Activated T-cell treated with anti-CD3 and anti-CD28 coated beads, Interleukin-2, amount 50 U/mL, for 4 hours (primary cell): Measurements from ENCODE around the gene EPB41L3. TPM values are rescaled to one million over a fixed set of nuclear protein-coding genes. Genes with fewer than 3 reads are reported as not detected.
"Not testable (repeated sequence)": the region's sequence is repeated elsewhere in the genome, so short reads cannot be mapped to it uniquely, and the experiment has no call there.

Experiments
- ATAC-seq, 2 donors: fragments of 200-7000 bp; cut with Tn5 transposase; one replicate each; pipeline ENCODE4 v1.10.0; 2021
- DNase-seq: peaks from one replicate; pipeline ENCODE4 v3.0.0-alpha.2; 2020
- H3K27me3 Mint-ChIP-seq: one replicate; pipeline ENCODE4 v1.8.0; 2021; ENCODE audit warnings: low read depth, mixed read lengths
- H3K36me3 Mint-ChIP-seq: one replicate; pipeline ENCODE4 v1.8.0; 2022; ENCODE audit warnings: mixed read lengths; ENCODE audit not compliant: insufficient read depth
- H3K4me1 Mint-ChIP-seq: one replicate; pipeline ENCODE4 v1.8.0; 2021; ENCODE audit warnings: low read depth, mixed read lengths
- H3K4me3 Mint-ChIP-seq: one replicate; pipeline ENCODE4 v1.8.0; 2021; ENCODE audit warnings: mild to moderate bottlenecking, moderate library complexity, mixed read lengths
- H3K9me3 Mint-ChIP-seq: one replicate; pipeline ENCODE4 v1.8.0; 2021; ENCODE audit warnings: mixed read lengths
- total RNA-seq, 3 donors: library from RNA; stranded (reverse); gene quantifications; one replicate each; pipeline ENCODE4 v1.2.1, GENCODE V29; 2021

EPB41L3 gene
- total RNA-seq, 3 donors from 2014 or later: 0.25 to 1.1 (median 0.57) TPM

DNA sequence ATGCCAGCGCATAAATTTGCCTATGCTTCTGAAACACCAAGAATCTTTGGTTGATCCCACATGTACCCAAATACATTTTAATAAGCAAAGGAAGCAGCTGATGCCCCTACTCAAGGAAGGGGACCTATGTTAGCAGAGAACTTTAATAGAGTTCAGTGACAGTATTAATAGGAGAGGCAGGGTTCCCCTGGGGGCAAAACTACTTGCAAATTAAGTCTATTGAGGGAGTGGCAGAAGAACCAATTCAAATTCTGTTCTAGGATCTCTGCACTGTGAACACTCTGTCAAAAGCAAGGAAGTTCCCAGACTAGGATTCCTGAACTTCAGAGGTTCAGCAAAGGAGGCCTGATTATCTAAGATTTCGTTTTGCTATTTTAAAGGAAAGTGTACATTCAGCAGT lies 47.5 kb downstream of the EPB41L3 start:
- no peak for ATAC-seq
- Mint-ChIP-seq H3K9me3 (no peaks in the 10 kb centered on the region), H3K4me3 (no peak overlapping the region), H3K4me1 (no peaks in the 10 kb centered on the region), H3K36me3 (no peaks in the 10 kb centered on the region), H3K27me3 (peaks cover 2% of the 10 kb centered on the region)
- DNase-seq: no peak

DNA sequence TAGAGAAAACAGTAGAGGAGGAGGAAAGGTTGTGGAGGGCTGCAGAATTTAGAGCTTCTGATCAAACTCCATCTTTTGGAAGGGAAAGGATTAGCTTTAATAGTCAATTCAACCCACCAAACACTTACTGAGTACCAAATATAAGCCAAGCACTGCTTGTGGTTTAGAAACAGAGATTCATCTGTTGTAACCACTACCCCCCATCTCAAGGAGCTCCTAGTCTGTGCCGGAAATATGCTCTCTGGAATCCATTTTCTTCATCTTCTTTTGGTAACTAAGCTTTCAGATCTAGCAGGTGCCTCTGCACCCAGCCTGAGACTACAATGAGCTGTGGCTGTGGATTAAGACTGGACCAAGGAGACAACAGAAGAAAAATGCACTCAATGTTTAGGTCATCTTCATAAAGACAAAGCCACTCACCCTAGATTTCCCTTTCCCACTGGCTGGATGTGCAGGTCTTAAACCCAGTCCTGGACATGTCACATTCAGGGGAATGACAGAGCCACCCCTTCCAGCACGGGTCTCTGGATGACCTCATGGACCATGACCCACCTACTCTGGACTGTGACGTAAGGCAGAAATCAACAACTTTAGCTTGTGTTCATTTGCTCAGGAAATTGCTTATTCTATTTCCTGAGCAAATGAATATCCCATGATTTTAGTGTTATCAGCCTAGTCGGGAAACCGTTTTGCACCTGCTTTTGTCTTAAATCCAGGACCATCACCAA lies 52.9 kb downstream of the EPB41L3 start:
- H3K4me1 Mint-ChIP-seq: no peaks in the 10 kb centered on the region
- no peaks in the 10 kb centered on the region for H3K9me3 Mint-ChIP-seq

DNA sequence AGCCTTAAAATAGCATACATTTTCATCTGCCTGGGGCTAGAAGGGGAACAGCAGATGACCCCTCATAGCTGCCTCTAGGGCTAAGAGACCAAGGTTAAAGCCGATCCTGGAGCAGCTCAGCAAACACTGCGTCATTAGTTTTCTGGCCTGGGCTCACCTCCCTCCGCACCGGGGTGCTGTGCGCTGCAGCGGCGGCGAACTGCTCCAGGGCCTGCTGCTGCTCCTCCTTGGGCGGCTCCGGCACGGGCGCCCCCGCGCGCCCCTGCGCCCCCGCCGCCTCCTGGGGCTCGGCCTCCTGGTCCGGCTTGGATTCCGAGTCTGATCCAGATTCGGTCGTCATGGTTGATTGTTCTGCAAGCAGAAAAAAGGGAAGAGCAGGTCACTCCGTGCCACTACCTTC lies 55.0 kb downstream of the EPB41L3 start:
- peaks cover 3% of the 10 kb centered on the region for H3K9me3 Mint-ChIP-seq
- DNase-seq (no peak), ATAC-seq (no peak)
- no peaks in the 10 kb centered on the region for H3K4me1 Mint-ChIP-seq
- no peaks in the 10 kb centered on the region for H3K36me3 Mint-ChIP-seq
- H3K4me3 Mint-ChIP-seq: no peak overlapping the region
- H3K27me3 Mint-ChIP-seq: no peaks in the 10 kb centered on the region

More for the DNA sequence above, 52.9 kb downstream of the EPB41L3 start:
- Mint-ChIP-seq H3K27me3 (peaks cover 2% of the 10 kb centered on the region), H3K4me3 (no peak overlapping the region), H3K36me3 (no peaks in the 10 kb centered on the region)
- DNase-seq (no peak), ATAC-seq (no peak)

DNA sequence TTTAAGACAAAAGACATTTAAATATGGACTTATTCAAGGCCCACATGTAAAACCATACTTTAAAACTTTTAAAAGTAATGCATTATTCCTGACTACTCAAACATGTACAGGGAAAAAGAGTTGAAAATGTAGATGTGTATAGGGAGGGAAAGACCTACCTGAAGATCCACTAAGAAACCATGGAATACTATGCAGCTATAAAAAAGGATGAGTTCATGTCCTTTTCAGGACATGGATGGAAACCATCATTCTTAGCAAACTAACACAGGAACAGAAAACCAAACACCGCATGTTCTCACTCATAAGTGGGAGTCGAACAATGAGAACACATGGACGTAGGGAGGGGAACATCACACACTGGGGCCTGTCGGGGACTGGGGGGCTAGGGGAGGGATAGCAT lies 55.8 kb downstream of the EPB41L3 start:
- not testable (repeated sequence) for H3K36me3 Mint-ChIP-seq, H3K9me3 Mint-ChIP-seq

DNA sequence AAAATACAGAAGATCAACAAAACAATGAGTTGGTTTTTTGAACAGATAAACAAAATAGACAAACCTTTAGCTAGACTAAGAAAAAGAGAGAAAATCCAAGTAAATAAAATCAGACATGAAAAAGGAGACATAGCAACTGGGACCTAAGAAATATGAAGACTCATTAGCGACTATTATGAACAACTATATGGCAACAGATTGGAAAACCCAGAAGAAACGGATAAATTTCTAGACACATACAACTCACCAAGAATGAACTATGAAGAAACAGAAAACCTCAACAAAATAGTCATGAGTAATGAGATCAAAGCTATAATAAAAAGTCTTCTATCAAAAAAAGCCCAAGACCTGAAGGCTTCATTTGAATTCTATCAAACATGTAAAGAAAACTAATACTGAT lies 59.3 kb downstream of the EPB41L3 start:
- peaks cover 4% of the 10 kb centered on the region for H3K27me3 Mint-ChIP-seq
- no peak overlapping the region for H3K4me3 Mint-ChIP-seq
- H3K36me3 Mint-ChIP-seq: no peaks in the 10 kb centered on the region
- no peak for ATAC-seq
- H3K9me3 Mint-ChIP-seq: peaks cover 8% of the 10 kb centered on the region
- no peak for DNase-seq
- H3K4me1 Mint-ChIP-seq: no peaks in the 10 kb centered on the region

More for the DNA sequence above, 55.8 kb downstream of the EPB41L3 start:
- not testable (repeated sequence) for H3K27me3 Mint-ChIP-seq, DNase-seq, ATAC-seq, H3K4me3 Mint-ChIP-seq, H3K4me1 Mint-ChIP-seq

DNA sequence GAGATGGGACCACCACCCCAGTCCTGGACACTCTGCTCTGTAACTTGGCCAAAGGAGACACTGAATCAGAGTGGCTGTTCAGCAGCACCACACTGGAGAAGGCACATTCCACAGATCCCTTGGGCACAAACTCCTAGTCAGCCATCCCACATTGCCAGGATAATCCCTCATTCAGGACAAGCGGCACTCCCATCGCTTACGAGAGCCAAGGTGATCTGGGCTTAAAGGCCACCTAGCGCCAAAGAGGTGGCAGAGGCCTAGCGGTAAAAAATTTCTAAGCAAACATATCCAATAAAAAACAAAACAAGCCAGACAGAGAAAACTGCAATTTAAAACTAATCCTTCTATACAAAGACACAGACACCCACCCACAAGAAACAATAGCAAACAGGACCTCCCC lies 62.2 kb downstream of the EPB41L3 start:
- Mint-ChIP-seq H3K4me1 (no peaks in the 10 kb centered on the region), H3K27me3 (peaks cover 9% of the 10 kb centered on the region), H3K4me3 (no peak overlapping the region), H3K36me3 (no peaks in the 10 kb centered on the region), H3K9me3 (peaks cover 8% of the 10 kb centered on the region)
- DNase-seq (no peak), ATAC-seq (no peak)

DNA sequence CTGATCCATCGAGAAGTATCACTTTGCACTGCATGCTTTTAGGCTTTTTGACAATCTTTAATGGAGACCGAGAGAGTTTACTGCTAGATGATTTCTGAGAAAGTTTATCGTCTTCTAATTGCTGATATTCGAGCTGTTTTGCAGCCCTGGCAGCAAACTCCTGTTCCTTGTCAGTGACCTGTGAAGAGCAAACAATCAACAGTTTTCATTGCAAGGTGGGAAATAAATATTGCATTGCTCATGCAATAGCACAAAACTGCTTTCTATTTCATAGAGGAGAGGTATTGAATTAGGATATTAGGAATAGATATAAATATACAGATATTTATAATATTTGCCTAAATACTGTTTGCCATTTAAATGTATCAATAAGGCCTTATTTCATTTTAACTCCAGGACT lies 65.5 kb downstream of the EPB41L3 start:
- Mint-ChIP-seq H3K36me3 (no peaks in the 10 kb centered on the region), H3K27me3 (peaks cover 9% of the 10 kb centered on the region), H3K4me3 (no peak overlapping the region), H3K4me1 (no peaks in the 10 kb centered on the region), H3K9me3 (peaks cover 5% of the 10 kb centered on the region)
- ATAC-seq (no peak), DNase-seq (no peak)

DNA sequence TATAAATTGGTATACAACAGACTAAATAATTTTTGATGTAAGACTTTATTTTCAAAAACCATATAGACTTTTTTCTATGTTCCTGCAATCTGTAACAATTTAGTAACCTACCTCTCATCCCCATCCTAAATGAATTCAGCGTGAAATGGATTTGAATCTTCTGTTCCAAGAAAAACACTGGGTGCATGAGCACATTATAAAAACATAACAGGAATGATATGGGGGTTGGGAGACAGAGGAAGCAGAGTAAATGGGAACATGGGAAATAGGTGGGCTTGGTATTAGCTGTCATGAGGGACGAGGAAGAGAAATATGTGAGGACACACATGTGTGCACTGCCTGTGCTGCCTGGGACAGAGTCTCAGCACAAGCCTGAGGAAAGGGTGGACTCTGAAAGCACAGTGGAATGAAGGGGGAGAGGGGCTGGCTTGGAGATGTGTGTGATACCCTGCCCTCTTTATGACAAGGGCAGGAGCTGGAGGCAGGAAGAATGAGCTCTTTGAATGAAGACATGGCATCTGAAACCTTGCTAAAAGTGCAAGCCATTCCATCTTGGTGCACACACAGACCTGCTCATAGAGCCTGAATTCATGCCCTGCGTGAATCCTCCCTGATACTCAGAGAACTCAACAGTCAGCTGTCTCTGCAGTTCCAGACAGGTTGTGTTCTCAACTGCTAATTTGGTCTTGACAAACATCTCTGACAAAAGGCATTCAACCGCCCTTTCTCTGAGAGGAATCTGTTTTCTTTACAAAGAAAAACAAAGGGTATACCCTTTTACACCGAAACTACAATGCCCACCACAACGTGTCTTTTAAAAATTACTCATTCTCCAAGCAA lies 66.6 kb downstream of the EPB41L3 start:
- no peak for ATAC-seq
- H3K36me3 Mint-ChIP-seq: no peaks in the 10 kb centered on the region
- H3K27me3 Mint-ChIP-seq: peaks cover 5% of the 10 kb centered on the region
- no peak overlapping the region for H3K4me3 Mint-ChIP-seq
- DNase-seq: no peak
- no peaks in the 10 kb centered on the region for H3K4me1 Mint-ChIP-seq
- H3K9me3 Mint-ChIP-seq: peaks cover 3% of the 10 kb centered on the region

DNA sequence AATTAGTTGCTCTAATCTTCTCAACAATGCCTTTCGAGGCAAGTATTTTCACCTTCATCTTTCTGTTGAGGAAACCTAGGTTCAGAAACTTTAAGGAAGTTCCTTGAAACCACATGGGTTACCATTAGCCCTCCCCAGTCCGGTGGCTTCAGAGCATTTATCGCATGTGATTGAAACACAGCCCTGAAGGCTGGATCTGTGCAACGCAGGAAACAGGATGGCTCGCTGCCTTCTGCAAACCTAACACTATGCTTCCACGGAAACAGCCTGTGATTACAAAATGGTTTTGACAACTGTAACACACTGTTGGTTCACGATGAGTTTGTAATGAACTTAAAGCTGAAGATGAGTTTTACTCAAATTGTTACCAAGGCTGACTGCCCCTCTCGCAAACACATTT lies 68.5 kb downstream of the EPB41L3 start:
- Mint-ChIP-seq H3K27me3 (peaks cover 5% of the 10 kb centered on the region), H3K9me3 (no peaks in the 10 kb centered on the region), H3K36me3 (no peaks in the 10 kb centered on the region), H3K4me3 (no peak overlapping the region), H3K4me1 (no peaks in the 10 kb centered on the region)
- DNase-seq (no peak), ATAC-seq (no peak)

DNA sequence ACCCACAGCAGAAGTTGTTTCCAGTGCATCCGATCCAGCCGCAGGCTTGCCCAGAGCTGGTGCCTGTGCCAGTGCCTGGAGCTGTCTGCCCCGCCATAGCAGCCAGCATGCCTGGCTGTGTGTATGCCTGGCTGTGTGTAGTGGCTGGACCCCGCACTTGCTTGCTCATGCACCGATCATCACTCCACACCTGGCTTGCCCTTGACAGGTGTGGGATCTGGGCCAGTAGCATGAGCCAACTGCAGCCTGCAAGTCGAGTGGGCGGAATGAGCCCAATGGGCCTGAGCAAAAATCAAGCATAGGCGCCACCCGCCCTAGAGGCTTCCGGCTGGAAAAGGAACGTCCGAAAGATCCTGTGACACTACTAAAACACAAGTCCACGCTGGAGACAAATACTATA lies 74.5 kb downstream of the EPB41L3 start:
- H3K9me3 Mint-ChIP-seq: no peaks in the 10 kb centered on the region
- H3K27me3 Mint-ChIP-seq: peaks cover 5% of the 10 kb centered on the region
- no peaks in the 10 kb centered on the region for H3K4me1 Mint-ChIP-seq
- no peaks in the 10 kb centered on the region for H3K36me3 Mint-ChIP-seq
- DNase-seq: no peak
- ATAC-seq: no peak
- no peak overlapping the region for H3K4me3 Mint-ChIP-seq

DNA sequence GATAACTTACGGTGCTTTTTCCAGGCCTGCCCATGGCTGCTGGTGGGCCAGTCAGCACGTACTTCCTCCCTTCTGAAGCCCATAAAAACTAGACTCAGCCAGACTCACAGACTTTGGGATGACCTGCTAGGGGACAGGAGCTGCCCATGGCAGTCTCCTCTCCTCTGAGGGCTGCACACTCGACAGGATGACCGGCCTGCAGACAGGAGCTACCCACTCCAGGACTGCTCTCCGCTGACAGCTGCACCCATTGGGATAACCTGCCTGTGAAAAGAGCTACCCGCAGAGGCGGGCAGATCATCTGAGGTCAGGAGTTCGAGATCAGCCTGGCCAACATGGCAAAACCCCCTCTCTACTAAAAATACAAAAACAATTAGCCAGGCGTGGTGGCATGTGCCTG lies 75.4 kb downstream of the EPB41L3 start:
- Mint-ChIP-seq H3K4me3 (no peak overlapping the region), H3K27me3 (peaks cover 5% of the 10 kb centered on the region), H3K9me3 (no peaks in the 10 kb centered on the region), H3K36me3 (no peaks in the 10 kb centered on the region), H3K4me1 (no peaks in the 10 kb centered on the region)
- ATAC-seq: no peak
- DNase-seq: no peak

DNA sequence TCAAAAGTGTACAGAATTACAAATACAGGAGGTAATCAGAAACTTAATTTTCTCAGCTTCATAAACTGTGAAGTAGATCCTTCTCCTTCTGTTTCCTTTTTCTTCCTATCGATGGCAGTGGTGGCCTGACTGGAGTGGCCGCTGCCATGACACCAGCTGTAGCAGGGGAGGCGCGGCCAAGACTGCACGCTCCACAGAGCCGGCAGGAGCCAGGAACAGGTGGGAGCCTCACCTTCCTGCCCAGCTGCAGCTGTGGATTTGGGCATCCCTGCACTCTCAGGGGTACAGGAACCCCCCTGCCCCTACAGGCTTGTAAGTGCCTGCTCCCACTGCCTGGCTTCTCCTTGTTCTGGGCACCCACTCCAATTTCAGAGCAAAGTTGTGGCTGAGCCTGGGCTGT lies 76.1 kb downstream of the EPB41L3 start:
- Mint-ChIP-seq H3K9me3 (no peaks in the 10 kb centered on the region), H3K36me3 (no peaks in the 10 kb centered on the region), H3K4me3 (no peak overlapping the region), H3K27me3 (peaks cover 5% of the 10 kb centered on the region), H3K4me1 (no peaks in the 10 kb centered on the region)
- ATAC-seq (no peak), DNase-seq (no peak)

DNA sequence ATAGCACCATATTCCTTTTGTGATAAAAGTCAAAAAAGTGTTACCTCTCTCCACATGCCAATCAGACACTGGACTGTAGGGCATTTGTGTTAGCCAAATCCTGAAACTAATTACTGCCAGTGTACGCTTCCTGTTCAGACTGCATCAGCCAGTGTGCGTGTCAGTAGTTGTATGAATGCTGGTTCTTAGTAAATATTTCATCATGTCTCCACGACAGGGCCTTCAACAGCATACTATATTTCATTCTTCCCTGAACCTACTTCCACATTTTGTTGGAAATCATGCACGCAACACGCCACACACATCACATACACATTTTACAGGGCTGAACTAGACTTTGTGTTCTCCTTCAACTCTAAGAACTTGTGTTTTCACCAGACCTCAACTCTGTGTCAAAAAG lies 77.5 kb downstream of the EPB41L3 start:
- H3K27me3 Mint-ChIP-seq: peaks cover 5% of the 10 kb centered on the region
- no peaks in the 10 kb centered on the region for H3K36me3 Mint-ChIP-seq
- no peak for ATAC-seq

DNA sequence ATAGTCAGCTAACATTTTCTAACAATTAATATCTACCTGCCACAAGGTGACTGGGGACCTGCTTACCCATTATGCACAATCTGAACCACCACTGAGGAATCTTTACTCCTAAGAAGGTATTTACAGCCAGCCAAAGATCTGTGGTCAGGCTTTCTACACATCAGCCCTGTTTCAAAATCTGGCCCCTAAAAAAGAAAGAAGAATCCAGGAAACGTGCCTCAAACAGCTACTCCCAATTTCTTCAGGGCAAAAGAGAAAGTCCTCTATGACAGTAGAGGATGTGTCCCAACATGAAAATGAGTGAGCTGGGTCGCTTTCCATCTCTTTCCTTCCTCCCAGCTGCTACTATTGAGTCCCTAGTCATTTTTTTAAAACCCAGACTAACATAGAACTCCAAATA lies 79.5 kb downstream of the EPB41L3 start:
- H3K36me3 Mint-ChIP-seq: no peaks in the 10 kb centered on the region
- no peaks in the 10 kb centered on the region for H3K4me1 Mint-ChIP-seq
- H3K4me3 Mint-ChIP-seq: no peak overlapping the region
- H3K27me3 Mint-ChIP-seq: peaks cover 5% of the 10 kb centered on the region
- no peaks in the 10 kb centered on the region for H3K9me3 Mint-ChIP-seq
- ATAC-seq (no peak), DNase-seq (no peak)

More for the DNA sequence above, 77.5 kb downstream of the EPB41L3 start:
- H3K4me3 Mint-ChIP-seq: no peak overlapping the region
- H3K9me3 Mint-ChIP-seq: no peaks in the 10 kb centered on the region
- DNase-seq: no peak
- H3K4me1 Mint-ChIP-seq: no peaks in the 10 kb centered on the region

DNA sequence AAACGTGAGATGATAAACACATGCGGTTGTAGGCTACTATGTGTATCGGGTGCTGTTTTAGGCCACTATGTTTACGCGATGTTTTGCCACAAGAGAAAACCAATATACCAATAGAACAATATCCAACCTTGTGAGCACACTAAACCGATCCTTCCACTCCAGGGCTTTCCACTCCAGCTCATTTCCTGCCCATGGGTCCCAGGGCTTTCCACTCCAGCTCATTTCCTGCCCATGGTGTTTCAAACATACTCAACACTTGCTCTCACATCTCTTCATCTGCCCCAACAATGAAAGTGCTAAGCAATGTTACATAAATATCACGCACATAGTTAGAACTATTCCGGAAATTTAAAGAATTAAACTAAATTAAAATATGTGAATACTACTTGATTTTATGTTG lies 80.0 kb downstream of the EPB41L3 start:
- Mint-ChIP-seq H3K9me3 (no peaks in the 10 kb centered on the region), H3K4me1 (no peaks in the 10 kb centered on the region), H3K36me3 (no peaks in the 10 kb centered on the region), H3K4me3 (no peak overlapping the region), H3K27me3 (peaks cover 5% of the 10 kb centered on the region)
- DNase-seq (no peak), ATAC-seq (no peak)
